ENCODE measurements around the gene DDTL.

The DDTL gene

DNA sequence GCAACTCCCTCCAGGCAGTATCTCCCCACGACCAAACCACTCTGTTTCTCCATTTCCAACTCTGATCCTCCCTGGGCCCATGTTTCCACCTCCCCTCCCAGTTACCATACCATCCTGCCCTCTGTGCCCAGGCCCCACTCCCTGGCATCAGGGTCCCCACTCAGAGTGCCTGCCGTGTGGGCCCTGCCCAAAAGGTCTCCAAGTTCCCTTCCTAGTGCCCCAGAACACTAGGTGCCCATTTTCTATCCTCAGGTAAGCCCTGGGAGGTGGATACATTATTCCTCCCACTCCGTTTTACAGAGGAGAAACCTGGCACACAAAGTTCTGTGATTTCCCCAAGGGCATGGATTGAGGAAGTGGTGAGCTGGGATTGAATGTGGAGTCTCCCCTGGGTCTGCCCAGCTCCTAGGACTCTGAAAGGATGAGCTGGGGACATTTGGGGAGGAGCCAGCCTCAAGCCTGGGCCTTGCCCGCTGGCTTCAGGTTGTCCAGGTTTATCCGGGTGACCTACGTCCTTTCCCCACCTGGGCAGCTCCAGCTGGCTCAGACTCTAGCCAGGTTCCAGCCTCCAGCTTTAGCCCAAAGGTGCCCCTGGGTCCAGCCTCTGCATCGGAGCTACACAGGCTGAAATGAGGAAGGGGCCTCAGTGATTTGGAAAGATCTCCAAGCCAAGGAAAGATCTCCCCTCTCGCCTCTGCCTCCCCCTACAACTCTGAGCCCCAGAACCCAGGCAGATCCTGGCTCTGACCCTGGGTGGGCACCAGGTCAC, 40.7 kb downstream of the DDTL start:
- no peak for DNase-seq

DNA sequence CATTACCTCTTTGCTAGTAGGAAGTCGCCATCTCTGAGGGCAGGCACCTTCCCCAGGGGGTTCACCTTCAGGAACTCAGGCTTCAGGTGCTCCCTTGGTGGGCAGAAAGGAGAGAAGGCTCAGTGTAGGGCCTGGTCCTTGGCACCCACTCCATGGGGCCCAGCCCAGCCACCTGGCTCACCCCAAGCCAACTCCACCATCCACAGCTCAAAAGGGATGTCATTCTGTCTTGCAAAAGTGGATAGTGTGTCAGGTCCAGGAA, 41.3 kb downstream of the DDTL start:
- DNase-seq = no peak

- no peak for DNase-seq
Measured at GRCh38 chr22:24008381-24009226, 41.9 kb downstream of the DDTL start.

DNA sequence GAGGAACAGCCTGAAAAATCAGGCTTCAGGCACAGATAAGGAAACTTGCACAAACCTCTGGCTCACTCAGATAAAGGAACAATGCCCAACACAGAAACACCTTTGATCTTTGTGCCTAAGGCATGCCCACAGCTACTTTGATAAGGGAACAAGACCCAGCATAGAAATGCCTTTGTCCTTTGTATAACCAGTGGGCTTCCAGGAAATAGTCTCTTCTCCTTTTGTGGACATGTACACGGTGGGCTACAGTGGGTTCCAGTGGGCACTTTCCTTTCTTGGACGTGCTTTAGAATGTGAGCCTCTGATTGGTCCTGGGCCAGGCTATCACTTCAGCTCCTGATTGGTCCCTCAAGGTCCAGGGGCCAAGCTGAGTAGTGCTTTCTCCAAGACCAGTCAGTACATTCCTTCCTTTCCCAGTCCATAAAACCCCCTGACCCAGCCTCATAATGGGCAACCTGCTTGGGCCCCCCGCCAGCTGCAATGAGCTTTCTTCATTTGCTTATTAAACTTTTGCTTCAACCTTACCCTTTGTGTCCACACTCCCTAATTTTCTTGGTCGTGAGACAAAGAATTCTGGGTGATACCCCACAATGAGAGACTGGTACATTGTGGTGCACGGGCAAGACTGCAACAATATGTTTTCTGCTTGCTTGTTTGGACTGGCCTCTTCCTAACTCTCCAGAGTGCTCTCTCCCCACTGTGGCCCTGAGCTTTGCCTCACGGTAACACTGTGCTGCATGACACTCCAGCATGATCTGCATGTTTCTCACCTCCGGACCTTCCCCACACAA, 42.7 kb downstream of the DDTL start:
- DNase-seq = no peak

DNA sequence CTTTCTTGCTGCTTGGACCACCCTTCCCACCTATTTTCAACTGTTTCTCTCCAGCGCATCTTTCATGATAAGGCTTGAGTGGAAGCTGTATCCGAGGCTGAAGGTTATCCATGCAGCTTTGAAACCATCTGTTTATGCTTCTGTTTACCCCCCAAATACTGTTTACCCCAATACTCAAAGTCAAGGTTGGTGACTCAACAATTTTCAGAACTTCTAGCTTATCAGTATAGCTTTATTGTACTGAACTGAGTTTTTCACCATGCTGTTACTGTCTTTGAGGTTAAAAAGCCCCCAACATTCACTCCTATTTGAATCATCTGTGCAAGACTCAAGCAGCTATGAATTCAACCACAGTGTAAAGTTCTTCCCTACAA, 43.3 kb downstream of the DDTL start:
- DNase-seq = no peak

DNA sequence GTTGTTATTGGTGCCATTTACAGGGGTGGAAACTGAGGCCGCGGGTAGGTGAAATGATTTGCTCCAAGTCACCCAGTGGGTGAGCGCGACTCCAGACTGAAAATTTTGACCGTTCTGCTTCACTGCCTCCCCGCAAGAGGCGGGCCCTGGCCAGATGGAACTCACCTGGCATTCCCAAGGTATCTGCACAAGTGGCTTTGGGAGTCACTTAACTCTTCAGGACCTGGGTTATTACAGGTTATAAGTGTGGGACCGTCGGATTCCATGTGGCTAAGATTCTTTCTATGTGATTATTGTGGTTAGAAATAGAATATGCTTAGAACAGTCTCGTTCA, 45.0 kb downstream of the DDTL start:
- DNase-seq = no peak

GRCh38 chr22:24016156-24016555, 49.5 kb downstream of the DDTL start:
- no peak for DNase-seq

- no peak for DNase-seq
Measured at GRCh38 chr22:24021304-24021703, 54.6 kb downstream of the DDTL start.
